ENCODE results near the gene NUDT5.

NUDT5 gene

GRCh38 chr10:12214763-12215218 lies 19.1 kb upstream of the NUDT5 start:
- Histone ChIP-seq H3K27me3 (ENCODE audit: low read length) (no peaks in the 10 kb centered on the region), H3F3A (ENCODE audit: insufficient read depth) (peaks cover 41% of the 10 kb centered on the region), H3K36me3 (ENCODE audit: low read length) (peaks cover 38% of the 10 kb centered on the region), H2AFZ (ENCODE audit: low read depth, low read length, severe bottlenecking) (no peak overlapping the region), H4K20me1 (ENCODE audit: low read depth, low read length) (no peaks in the 10 kb centered on the region), H3K79me2 (ENCODE audit: insufficient read depth, low read length) (peaks cover 26% of the 10 kb centered on the region), H3K4me3 (ENCODE audit: insufficient read depth, low read length, poor library complexity, severe bottlenecking) (no peak overlapping the region), H3K9ac (ENCODE audit: low read length) (no peak overlapping the region), H3K9me2 (replicated peaks; ENCODE audit: insufficient read depth, low read length) (no peaks in the 10 kb centered on the region), H3K9me3 (ENCODE audit: insufficient read depth, low read length) (no peaks in the 10 kb centered on the region), H3K27ac (ENCODE audit: low read depth, low read length) (no peak overlapping the region; the same call in 1 of the 2 replicates), H3K4me2 (ENCODE audit: low read depth, low read length, poor library complexity, severe bottlenecking) (no peak overlapping the region)
- peak; percentile 66 for TF ChIP-seq CTCF (IDR thresholded peaks at IDR 0.05; ENCODE audit: insufficient read depth, low read length, poor library complexity, severe bottlenecking)
- TF ChIP-seq EZH2phosphoT487 (conservative IDR thresholded peaks at IDR 0.05; ENCODE audit: low read length) = no peak

- Histone ChIP-seq H3K9ac (ENCODE audit: low read length) (no peak overlapping the region), H3F3A (ENCODE audit: insufficient read depth) (peaks cover 43% of the 10 kb centered on the region), H3K27me3 (ENCODE audit: low read length) (no peaks in the 10 kb centered on the region), H3K36me3 (ENCODE audit: low read length) (peaks cover 41% of the 10 kb centered on the region), H3K9me2 (replicated peaks; ENCODE audit: insufficient read depth, low read length) (no peaks in the 10 kb centered on the region), H2AFZ (ENCODE audit: low read depth, low read length, severe bottlenecking) (no peak overlapping the region), H3K79me2 (ENCODE audit: insufficient read depth, low read length) (peaks cover 23% of the 10 kb centered on the region), H3K4me2 (ENCODE audit: low read depth, low read length, poor library complexity, severe bottlenecking) (no peak overlapping the region), H3K9me3 (ENCODE audit: insufficient read depth, low read length) (no peaks in the 10 kb centered on the region), H4K20me1 (ENCODE audit: low read depth, low read length) (no peaks in the 10 kb centered on the region), H3K4me3 (ENCODE audit: insufficient read depth, low read length, poor library complexity, severe bottlenecking) (no peak overlapping the region), H3K27ac (ENCODE audit: low read depth, low read length) (no peak overlapping the region)
- TF ChIP-seq CTCF (IDR thresholded peaks at IDR 0.05; ENCODE audit: insufficient read depth, low read length, poor library complexity, severe bottlenecking) = no peak
- TF ChIP-seq EZH2phosphoT487 (conservative IDR thresholded peaks at IDR 0.05; ENCODE audit: low read length) = no peak
Measured at GRCh38 chr10:12214093-12214492, 18.4 kb upstream of the NUDT5 start.

- Histone ChIP-seq H2AFZ (ENCODE audit: low read depth, low read length, severe bottlenecking) (no peak overlapping the region), H3K27me3 (ENCODE audit: low read length) (no peaks in the 10 kb centered on the region), H4K20me1 (ENCODE audit: low read depth, low read length) (no peaks in the 10 kb centered on the region), H3K27ac (ENCODE audit: low read depth, low read length) (no peak overlapping the region), H3K36me3 (ENCODE audit: low read length) (peaks cover 41% of the 10 kb centered on the region), H3K9me3 (ENCODE audit: insufficient read depth, low read length) (no peaks in the 10 kb centered on the region), H3K4me2 (ENCODE audit: low read depth, low read length, poor library complexity, severe bottlenecking) (no peak overlapping the region), H3K9me2 (replicated peaks; ENCODE audit: insufficient read depth, low read length) (no peaks in the 10 kb centered on the region), H3K79me2 (ENCODE audit: insufficient read depth, low read length) (peaks cover 18% of the 10 kb centered on the region), H3K9ac (ENCODE audit: low read length) (no peak overlapping the region), H3F3A (ENCODE audit: insufficient read depth) (peaks cover 43% of the 10 kb centered on the region), H3K4me3 (ENCODE audit: insufficient read depth, low read length, poor library complexity, severe bottlenecking) (no peak overlapping the region)
- TF ChIP-seq EZH2phosphoT487 (conservative IDR thresholded peaks at IDR 0.05; ENCODE audit: low read length) (no peak), CTCF (IDR thresholded peaks at IDR 0.05; ENCODE audit: insufficient read depth, low read length, poor library complexity, severe bottlenecking) (no peak)
Measured at GRCh38 chr10:12213621-12214020, 17.9 kb upstream of the NUDT5 start.
